OCI-LY7 (cell line): ENCODE measurements around the gene PLEK.

Source experiments
- CTCF ChIP-seq: fragments of 200-600 bp; sonication (generic); conservative IDR thresholded peaks from 2 replicates; pipeline ENCODE4 v1.5.1; 2014; ENCODE audit warnings: mild to moderate bottlenecking, antibody characterized with exemption, low read length, moderate library complexity, mixed read lengths
- EZH2phosphoT487 ChIP-seq: fragments of 200-600 bp; sonication (generic); IDR thresholded peaks from 2 replicates; pipeline ENCODE4 v1.6.1; 2018; ENCODE audit warnings: low read depth, borderline replicate concordance, mild to moderate bottlenecking, mixed run types, antibody characterized with exemption, low read length, moderate library complexity, mixed read lengths

GRCh38 chr2:68377137-68377780 is 12.2 kb downstream of the PLEK start:
- TF ChIP-seq CTCF (no peak), EZH2phosphoT487 (no peak)
